GM21786 (cell line): ENCODE data around the gene LIN37.
"Not testable (repeated sequence)": the region's sequence is repeated elsewhere in the genome, so short reads cannot be mapped to it uniquely, and the experiment has no call there.

Experiments used
- ATAC-seq: cut with Tn5 transposase; IDR thresholded peaks from one replicate; pipeline ENCODE4 v1.9.1; 2021; ENCODE audit not compliant: unreplicated experiment

The LIN37 gene

DNA sequence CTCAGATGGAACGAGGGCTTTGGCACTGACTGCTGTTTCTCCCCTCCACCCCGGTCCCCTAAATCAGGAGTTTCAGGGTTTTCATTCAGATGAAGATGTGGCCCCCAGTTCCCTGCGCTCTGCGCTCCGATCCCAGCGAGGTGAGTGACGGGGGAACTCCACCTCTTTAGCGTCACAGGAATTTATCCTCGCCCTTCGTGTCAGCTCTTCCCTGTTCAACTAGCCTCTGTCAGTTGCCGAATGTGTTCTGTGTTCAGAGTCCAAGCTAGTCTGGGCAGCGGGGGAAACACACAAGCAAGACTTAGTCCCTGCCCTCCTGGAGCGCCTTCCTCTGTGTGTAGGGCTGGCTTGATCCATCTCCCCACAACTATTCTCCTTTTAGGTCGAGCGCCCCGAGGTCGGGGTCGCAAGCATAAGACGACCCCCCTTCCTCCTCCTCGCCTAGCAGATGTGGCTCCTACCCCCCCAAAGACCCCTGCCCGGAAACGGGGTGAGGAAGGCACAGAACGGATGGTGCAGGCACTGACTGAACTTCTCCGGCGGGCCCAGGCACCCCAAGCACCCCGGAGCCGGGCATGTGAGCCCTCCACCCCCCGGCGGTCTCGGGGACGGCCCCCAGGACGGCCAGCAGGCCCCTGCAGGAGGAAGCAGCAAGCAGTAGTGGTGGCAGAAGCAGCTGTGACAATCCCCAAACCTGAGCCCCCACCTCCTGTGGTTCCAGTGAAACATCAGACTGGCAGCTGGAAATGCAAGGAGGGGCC is 28.8 kb upstream of the LIN37 start:
- ATAC-seq, result no peak

DNA sequence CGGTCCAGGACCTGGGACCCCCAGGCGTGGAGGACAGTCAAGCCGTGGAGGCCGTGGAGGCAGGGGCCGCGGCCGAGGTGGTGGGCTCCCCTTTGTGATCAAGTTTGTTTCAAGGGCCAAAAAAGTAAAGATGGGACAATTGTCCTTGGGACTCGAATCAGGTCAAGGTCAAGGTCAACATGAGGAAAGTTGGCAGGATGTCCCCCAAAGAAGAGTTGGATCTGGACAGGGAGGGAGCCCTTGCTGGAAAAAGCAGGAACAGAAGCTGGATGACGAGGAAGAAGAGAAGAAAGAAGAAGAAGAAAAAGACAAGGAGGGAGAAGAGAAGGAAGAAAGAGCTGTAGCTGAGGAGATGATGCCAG is 28.2 kb upstream of the LIN37 start:
- ATAC-seq, result no peak

DNA sequence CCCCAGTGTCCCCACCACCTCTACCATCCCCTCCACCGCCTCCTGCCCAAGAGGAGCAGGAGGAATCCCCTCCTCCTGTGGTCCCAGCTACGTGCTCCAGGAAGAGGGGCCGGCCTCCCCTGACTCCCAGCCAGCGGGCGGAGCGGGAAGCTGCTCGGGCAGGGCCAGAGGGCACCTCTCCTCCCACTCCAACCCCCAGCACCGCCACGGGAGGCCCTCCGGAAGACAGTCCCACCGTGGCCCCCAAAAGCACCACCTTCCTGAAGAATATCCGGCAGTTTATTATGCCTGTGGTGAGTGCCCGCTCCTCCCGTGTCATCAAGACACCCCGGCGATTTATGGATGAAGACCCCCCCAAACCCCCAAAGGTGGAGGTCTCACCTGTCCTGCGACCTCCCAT is 27.7 kb upstream of the LIN37 start:
- ATAC-seq, result no peak

DNA sequence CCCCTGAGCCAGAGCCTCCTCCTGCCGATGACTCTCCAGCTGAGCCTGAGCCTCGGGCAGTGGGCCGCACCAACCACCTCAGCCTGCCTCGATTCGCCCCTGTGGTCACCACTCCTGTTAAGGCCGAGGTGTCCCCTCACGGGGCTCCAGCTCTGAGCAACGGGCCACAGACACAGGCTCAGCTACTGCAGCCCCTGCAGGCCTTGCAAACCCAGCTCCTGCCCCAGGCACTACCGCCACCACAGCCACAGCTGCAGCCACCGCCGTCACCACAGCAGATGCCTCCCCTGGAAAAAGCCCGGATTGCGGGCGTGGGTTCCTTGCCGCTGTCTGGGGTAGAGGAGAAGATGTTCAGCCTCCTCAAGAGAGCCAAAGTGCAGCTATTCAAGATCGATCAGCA is 27.0 kb upstream of the LIN37 start:
- no peak for ATAC-seq

DNA sequence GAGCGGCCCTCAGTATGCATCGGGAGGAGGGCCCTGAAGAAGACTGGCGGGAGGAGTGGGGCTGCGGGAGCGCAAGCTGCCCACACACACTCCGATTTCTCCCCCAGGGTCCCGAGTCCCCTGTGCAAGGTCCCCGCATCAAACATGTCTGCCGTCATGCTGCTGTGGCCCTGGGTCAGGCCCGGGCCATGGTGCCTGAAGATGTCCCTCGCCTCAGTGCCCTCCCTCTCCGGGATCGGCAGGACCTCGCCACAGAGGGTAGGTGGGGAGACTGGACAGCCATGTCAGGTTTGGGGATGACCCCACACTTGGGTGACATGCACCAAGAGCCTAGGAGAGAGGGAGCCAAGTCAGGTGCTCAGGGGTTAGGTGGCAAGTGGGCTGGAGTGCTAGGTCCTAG is 25.9 kb upstream of the LIN37 start:
- ATAC-seq, result no peak

DNA sequence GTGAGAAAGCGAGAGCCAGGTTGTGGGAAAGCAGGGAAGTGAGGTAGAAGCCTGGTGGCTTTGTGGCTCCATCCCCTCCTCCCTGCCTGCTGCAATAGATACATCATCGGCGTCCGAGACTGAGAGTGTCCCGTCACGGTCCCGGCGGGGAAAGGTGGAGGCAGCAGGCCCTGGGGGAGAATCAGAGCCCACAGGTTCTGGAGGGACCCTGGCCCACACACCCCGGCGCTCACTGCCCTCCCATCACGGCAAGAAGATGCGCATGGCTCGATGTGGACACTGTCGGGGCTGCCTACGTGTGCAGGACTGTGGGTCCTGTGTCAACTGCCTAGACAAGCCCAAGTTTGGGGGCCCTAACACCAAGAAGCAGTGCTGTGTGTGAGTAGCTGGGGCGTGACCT is 25.5 kb upstream of the LIN37 start:
- no peak for ATAC-seq

DNA sequence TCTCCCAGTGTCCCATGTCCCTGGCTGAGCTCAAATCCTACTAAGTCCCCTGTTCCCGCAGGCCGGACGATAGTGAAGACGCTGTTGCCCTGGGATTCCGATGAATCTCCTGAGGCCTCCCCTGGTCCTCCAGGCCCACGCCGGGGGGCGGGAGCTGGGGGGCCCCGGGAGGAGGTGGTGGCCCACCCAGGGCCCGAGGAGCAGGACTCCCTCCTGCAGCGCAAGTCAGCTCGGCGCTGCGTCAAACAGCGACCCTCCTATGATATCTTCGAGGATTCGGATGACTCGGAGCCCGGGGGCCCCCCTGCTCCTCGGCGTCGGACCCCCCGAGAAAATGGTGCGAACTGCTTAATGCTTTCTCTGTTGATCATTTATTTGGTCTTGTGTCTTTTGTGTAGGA is 24.7 kb upstream of the LIN37 start:
- ATAC-seq, result no peak

DNA sequence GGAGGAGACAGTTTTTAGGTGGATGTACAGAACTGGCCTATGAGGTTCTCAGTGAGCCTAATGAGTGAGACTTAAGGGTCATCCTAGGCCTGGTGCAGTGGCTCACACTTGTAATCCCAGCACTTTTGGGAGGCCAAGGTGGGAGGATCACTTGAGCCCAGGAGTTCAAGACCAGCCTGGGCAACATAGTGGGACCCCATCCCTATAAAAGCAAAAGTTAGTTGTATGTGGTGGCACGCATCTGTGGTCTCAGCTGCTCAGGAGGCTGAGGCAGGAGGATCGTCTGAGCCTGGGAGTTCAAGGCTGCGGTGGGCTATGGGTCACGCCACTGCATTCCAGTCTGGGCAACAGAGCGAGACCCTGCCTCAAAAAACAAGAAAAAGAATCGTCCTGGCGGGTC is 24.2 kb upstream of the LIN37 start:
- not testable (repeated sequence) for ATAC-seq

DNA sequence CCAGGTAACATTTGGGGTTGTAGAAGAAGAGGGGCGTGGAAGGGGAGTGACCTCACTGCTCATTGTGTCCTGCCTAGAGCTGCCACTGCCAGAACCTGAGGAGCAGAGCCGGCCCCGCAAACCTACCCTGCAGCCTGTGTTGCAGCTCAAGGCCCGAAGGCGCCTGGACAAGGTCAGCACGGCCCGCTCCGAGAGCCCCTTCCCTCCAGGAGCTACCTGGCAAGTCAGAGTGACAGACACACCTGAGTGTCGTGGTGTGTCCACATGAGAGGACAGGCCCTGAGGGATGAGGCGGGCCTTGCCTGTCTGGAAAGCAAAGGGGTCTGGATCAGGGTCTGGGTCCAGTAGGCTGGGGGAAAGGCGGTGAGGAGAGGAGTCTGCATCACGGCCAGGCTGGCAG is 23.8 kb upstream of the LIN37 start:
- no peak for ATAC-seq

DNA sequence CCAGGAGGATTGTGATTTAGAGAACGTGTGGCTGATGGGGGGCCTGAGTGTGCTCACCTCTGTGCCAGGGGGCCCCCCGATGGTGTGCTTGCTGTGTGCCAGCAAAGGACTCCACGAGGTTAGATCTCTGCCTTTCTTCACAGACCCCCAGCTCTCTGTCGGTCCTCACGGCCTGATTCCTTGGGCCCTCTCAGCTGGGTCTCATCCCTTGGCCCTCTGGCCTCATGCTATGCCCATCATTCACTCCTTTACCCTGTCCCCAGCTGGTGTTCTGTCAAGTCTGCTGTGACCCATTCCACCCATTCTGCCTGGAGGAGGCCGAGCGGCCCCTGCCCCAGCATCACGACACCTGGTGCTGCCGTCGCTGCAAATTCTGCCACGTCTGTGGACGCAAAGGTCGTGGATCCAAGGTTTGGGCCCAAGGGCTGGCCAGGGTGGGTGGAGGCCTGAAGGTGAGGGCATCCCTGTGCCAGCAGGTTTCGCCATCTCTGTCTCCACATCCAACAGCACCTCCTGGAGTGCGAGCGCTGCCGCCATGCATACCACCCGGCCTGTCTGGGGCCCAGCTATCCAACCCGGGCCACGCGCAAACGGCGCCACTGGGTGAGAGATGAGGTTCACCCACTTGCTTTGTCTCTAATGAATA is 23.0 kb upstream of the LIN37 start:
- no peak for ATAC-seq

DNA sequence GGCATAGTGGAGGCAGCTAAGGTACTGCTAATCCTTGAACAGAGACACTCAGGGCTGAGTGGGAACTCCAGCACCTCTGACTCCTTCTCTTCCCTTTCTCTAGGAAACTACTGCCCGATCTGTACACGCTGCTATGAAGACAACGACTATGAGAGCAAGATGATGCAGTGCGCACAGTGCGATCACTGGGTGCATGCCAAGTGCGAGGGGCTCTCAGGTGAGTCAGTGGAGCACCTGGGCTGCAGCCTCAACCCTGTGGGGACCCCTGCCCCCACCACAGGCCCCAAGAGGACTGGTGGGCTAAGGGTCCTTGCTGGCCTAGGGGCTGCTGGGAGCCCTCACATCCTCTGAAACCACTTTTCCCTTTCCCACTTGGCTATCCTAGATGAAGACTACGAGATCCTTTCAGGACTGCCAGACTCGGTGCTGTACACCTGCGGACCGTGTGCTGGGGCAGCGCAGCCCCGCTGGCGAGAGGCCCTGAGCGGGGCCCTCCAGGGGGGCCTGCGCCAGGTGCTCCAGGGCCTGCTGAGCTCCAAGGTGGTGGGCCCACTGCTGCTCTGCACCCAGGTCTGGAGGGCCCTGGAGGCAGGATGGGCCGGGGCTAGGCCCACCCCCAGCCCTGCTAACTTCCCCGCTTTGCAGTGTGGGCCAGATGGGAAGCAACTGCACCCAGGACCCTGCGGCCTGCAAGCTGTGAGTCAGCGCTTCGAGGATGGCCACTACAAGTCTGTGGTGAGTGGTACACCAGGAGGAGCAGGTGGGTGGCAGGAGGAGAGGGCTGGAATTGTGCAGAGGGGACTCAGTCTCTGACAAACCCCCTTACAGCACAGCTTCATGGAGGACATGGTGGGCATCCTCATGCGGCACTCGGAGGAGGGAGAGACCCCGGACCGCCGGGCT is 21.1 kb upstream of the LIN37 start:
- ATAC-seq, result no peak

DNA sequence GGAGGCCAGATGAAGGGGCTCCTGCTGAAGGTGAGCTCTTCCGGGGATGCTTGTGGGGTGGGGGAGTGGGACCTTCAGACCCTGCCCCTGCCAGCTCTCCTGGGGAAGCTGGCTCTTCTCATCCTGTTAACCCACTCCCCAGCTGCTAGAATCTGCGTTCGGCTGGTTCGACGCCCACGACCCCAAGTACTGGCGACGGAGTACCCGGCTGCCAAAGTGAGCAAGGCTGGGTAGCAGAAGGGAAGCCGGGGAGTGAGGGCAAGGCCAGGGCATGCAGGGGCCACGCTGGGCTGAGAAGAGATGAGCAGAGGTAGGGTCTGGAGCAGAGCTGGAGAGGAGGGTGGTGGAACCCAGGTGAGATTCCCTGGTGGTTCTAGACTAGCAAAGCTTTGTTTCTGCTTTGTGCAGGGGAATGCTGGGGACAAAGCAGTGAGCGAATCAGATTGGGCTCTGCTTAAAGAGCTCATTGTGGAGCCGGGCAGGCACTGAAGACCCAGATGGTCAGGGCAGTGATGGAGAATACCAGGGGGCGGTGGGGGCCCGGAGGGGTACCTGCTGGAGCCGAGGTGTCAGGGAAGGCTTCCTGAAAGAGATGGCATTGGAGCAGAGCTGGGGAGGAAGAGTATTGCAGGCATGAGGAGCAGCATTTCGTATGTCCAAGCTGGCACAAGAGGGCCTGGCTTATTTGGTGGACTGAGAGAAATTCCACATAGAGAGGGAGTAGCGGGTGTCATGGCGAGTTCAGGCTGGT is 20.2 kb upstream of the LIN37 start:
- ATAC-seq, result no peak

DNA sequence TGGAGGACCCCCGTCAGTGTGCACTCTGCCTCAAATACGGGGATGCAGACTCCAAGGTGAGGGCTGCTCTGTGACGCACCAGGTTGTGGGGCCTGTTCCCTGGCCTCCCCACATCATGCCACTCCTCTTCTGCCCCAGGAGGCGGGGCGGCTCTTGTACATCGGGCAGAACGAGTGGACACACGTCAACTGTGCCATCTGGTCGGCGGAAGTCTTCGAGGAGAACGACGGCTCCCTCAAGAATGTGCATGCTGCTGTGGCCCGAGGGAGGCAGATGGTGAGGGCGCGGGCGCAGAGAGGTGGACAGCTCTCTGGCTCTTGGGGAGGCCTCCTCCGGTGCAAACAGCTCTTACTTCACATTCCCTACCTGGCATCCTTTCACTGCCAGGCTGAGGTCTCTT is 19.4 kb upstream of the LIN37 start:
- ATAC-seq, result no peak

DNA sequence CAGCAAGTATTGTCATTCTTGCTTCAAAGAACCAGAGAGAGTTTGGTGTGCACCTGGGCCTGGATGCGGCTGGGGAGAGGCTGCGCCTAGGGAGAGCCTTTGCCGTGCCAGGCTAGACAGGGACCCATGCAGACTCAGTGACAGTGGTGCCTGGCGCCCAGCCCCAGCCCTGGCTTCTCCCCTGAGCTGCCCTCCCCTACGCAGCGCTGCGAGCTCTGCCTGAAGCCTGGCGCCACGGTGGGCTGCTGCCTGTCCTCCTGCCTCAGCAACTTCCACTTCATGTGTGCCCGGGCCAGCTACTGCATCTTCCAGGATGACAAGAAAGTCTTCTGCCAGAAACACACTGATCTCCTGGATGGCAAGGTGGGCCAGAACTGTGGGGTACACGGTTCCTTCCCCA is 18.6 kb upstream of the LIN37 start:
- no peak for ATAC-seq

DNA sequence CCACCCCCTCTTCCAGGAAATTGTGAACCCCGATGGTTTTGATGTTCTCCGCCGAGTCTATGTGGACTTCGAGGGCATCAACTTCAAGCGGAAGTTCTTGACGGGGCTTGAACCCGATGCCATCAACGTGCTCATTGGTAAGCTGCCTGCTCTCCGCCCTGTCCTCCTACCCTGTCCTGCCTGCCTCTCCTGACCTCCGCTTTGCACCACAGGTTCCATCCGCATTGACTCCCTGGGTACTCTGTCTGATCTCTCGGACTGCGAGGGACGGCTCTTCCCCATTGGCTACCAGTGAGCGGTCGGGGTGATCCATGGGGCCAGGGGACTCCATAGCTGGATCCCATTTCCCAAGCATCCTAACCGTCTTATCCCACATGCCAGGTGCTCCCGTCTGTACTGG is 18.1 kb upstream of the LIN37 start:
- ATAC-seq, result no peak

DNA sequence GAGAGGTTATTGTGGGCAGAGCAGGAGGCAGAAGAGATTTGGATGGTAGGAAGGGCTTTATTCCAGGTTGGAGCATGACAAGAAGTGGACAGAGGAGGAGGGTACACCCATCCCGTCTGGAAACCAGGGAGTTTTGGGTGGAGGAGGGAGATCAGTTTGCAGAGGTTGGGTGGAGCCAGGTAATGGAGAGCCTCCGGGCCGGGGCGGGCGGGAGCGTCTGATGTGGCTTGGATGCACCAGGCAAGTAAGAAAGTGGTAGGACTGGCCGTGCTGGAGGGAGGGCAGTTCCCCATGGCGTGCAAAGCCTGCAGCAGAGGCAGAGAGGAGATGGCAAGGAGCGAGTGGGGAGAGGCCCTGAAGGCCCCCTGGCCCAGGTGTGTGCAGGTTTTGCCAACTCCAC is 17.0 kb upstream of the LIN37 start:
- ATAC-seq, result no peak

DNA sequence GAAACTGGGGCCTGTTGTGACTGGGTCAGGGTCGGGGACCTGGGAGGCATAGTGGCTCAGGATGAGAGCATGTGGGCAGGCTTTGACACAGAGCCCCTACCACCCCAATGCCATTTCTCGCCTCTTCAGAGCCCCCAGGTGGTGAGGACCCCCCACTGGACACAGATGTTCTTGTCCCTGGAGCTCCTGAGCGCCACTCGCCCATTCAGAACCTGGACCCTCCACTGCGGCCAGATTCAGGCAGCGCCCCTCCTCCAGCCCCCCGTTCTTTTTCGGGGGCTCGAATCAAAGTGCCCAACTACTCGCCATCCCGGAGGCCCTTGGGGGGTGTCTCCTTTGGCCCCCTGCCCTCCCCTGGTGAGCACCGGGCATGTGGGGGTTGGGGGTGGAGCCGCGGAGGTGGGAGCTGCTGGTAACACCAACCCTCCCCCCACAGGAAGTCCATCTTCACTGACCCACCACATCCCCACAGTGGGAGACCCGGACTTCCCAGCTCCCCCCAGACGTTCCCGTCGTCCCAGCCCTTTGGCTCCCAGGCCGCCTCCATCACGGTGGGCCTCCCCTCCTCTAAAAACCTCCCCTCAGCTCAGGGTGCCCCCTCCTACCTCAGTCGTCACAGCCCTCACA is 16.5 kb upstream of the LIN37 start:
- ATAC-seq, result no peak

DNA sequence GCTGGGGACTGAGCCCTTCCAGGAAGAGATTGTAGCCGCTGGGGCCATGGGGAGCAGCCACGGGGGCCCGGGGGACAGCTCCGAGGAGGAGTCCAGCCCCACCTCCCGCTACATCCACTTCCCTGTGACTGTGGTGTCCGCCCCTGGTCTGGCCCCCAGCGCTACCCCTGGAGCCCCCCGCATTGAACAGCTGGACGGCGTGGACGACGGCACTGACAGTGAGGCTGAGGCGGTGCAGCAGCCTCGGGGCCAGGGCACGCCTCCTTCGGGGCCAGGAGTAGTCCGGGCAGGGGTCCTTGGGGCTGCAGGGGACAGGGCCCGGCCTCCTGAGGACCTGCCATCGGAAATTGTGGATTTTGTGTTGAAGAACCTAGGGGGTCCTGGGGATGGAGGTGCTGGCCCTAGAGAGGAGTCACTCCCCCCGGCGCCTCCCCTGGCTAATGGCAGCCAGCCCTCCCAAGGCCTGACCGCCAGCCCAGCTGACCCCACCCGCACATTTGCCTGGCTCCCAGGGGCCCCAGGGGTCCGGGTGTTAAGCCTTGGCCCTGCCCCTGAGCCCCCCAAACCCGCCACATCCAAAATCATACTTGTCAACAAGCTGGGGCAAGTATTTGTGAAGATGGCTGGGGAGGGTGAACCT is 15.7 kb upstream of the LIN37 start:
- no peak for ATAC-seq

DNA sequence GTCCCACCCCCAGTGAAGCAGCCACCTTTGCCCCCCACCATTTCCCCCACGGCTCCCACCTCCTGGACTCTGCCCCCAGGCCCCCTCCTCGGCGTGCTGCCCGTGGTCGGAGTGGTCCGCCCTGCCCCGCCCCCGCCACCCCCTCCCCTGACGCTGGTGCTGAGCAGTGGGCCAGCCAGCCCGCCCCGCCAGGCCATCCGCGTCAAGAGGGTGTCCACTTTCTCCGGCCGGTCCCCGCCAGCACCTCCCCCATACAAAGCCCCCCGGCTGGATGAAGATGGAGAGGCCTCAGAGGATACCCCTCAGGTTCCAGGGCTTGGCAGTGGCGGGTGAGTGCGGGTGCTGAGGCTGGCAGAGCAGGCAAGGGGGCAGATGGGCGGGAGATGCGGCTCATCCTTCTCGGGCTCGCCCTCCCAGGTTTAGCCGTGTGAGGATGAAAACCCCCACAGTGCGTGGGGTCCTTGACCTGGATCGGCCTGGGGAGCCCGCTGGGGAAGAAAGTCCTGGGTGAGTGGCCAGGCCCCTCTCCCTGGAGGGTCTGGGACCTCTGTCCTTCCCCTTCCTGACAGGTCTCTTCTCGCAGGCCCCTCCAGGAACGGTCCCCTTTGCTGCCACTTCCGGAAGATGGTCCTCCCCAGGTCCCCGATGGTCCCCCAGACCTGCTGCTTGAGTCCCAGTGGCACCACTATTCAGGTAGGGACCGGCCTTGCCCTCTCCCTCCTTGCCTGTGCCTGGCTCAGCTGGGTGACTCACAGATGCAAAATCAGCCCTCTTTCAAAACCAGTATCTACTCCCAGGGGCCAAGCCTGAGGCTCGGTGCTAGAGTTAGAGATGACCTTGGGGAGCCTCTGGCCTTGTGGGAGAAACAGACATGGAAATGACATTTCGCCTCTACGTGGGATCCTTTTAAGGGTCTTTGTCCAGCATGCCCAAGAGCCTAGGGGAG is 14.9 kb upstream of the LIN37 start:
- ATAC-seq, result no peak
